ENCODE results near the gene SCRT2. TPM values are rescaled to one million over a fixed set of nuclear protein-coding genes. Genes with fewer than 3 reads are reported as not detected.

Gene SCRT2
- total and polyA plus RNA-seq, 2 of the 4 experiments (the other 2 are of a cell fraction): not detected

GRCh38 chr20:671252-672030, 4.2 kb downstream of the SCRT2 start:
- POLR2A ChIA-PET (ENCODE audit: unreplicated experiment): no interaction called here

More at GRCh38 chr20:671252-672030, 4.2 kb downstream of the SCRT2 start:
- H3K9me1 ChIP-seq (ENCODE audit: insufficient read depth, low read length): no peaks in the 10 kb centered on the region
- H3K36me3 ChIP-seq (ENCODE audit: control insufficient read depth, insufficient read depth, low read length): no peaks in the 10 kb centered on the region
- no peaks in the 10 kb centered on the region for H3K4me1 ChIP-seq (ENCODE audit: control insufficient read depth, insufficient read depth, low read length)
- H4K5ac ChIP-seq (ENCODE audit: low read depth, low read length): no peak overlapping the region
- DNase-seq (no peak), ATAC-seq (ENCODE audit: low read depth) (no peak)
- H2AK5ac ChIP-seq (ENCODE audit: low read depth, low read length): no peak overlapping the region
- no peak overlapping the region for H3K4me3 ChIP-seq (ENCODE audit: insufficient read depth, low read depth, low read length)
- no peak overlapping the region for H2AFZ ChIP-seq (replicated peaks; ENCODE audit: low read length, poor library complexity)
- intact Hi-C loops (cut with micrococcal nuclease): no loop called here
- no peak overlapping the region for H3K23ac ChIP-seq (ENCODE audit: low read depth, low read length)
- no peak overlapping the region for H3K14ac ChIP-seq (replicated peaks; ENCODE audit: low read depth, low read length)
- H3K27me3 ChIP-seq (ENCODE audit: control insufficient read depth, insufficient read depth, low read length): peaks cover 76% of the 10 kb centered on the region
- H4K20me1 ChIP-seq (ENCODE audit: insufficient read depth, low read length): no peaks in the 10 kb centered on the region
- no peaks in the 10 kb centered on the region for H3K79me1 ChIP-seq (ENCODE audit: low read depth in 1 of 2, low read length in 2 of 2)
- H3K4ac ChIP-seq (ENCODE audit: low read depth, low read length): no peak overlapping the region
- no peak overlapping the region for H2BK120ac ChIP-seq (ENCODE audit: low read depth, low read length)
- no peak overlapping the region for H3K27ac ChIP-seq (ENCODE audit: insufficient read depth, low read length)
- no peak overlapping the region for H2AK9ac ChIP-seq (replicated peaks; ENCODE audit: low read depth, low read length, poor library complexity)
- H3K18ac ChIP-seq (ENCODE audit: low read depth, low read length): no peak overlapping the region
- H2BK5ac ChIP-seq (ENCODE audit: low read depth, low read length, poor library complexity, severe bottlenecking): no peak overlapping the region
- in situ Hi-C loops (cut with MboI; ENCODE audit: low sequenced_read_pairs): loop anchor here (10.0 kb wide), 1 partner anchor 107 kb away; no protein-coding TSS in a partner anchor
- no peak overlapping the region for H3K9ac ChIP-seq (ENCODE audit: low read depth, low read length)
- no peak overlapping the region for H3K56ac ChIP-seq (ENCODE audit: extremely low read depth, insufficient read depth, low read length)
- H2BK20ac ChIP-seq (ENCODE audit: low read depth, low read length): no peak overlapping the region
- 14% methylated on average over 4 of the region's 9 CpGs; no CpG with 5 or more reads in 1 of the 2 experiments for WGBS, 2 experiments (ENCODE audit: extremely low coverage in 2 of 2, insufficient read length in 1 of 2)
- CTCF ChIA-PET: no interaction called here
- no peaks in the 10 kb centered on the region for H3K9me3 ChIP-seq (ENCODE audit: control insufficient read depth, insufficient read depth, low read length)
- no peak overlapping the region for H3K4me2 ChIP-seq (ENCODE audit: low read depth, low read length)
- H4K8ac ChIP-seq (ENCODE audit: low read depth in 2 of 2, low read length in 2 of 2): no peak overlapping the region
- no peak overlapping the region for H4K91ac ChIP-seq (ENCODE audit: insufficient read depth, low read depth, low read length)
- H2BK15ac ChIP-seq (ENCODE audit: low read depth, low read length): no peak overlapping the region
- dilution Hi-C loops (cut with HindIII; ENCODE audit: low sequenced_read_pairs, unreplicated experiment): no loop called here
- TF ChIP-seq POLR2A (IDR thresholded peaks at IDR 0.05; ENCODE audit: low read depth, low read length) (no peak), MAFK (IDR thresholded peaks at IDR 0.05; ENCODE audit: low read depth, low read length) (no peak), CEBPB (IDR thresholded peaks at IDR 0.05; ENCODE audit: low read depth, low read length) (no peak), USF2 (IDR thresholded peaks at IDR 0.05; ENCODE audit: low read depth, low read length) (no peak), MXI1 (IDR thresholded peaks at IDR 0.05; ENCODE audit: borderline replicate concordance, low read depth, low read length) (no peak), CTCF (conservative IDR thresholded peaks at IDR 0.05; ENCODE audit: low read depth, low read length) (no peak), MAZ (IDR thresholded peaks at IDR 0.05; ENCODE audit: borderline replicate concordance, low read depth, low read length) (no peak), BHLHE40 (IDR thresholded peaks at IDR 0.05; ENCODE audit: low read depth, low read length) (no peak), RFX5 (IDR thresholded peaks at IDR 0.05; ENCODE audit: low read depth, low read length) (no peak), NFE2L2 (IDR thresholded peaks at IDR 0.05; ENCODE audit: low read depth, low read length) (no peak), SMC3 (IDR thresholded peaks at IDR 0.05; ENCODE audit: low read depth, low read length) (no peak), FOS (IDR thresholded peaks at IDR 0.05; ENCODE audit: low read depth, low read length) (no peak)
- no TSS peak for BruUV-seq (replicated peaks)
